GM15510 (cell line): Measurements from ENCODE around the gene PHYKPL.

Experiments
- POLR2A ChIP-seq: IDR thresholded peaks from 3 replicates; pipeline ENCODE4 v1.6.1; 2011; ENCODE audit warnings: borderline replicate concordance; ENCODE audit not compliant: insufficient read length; ENCODE audit errors: extremely low read depth

Gene PHYKPL

GRCh38 chr5:178223828-178224335 is 8.7 kb downstream of the PHYKPL start:
- peak; percentile 17 for TF ChIP-seq POLR2A

DNA sequence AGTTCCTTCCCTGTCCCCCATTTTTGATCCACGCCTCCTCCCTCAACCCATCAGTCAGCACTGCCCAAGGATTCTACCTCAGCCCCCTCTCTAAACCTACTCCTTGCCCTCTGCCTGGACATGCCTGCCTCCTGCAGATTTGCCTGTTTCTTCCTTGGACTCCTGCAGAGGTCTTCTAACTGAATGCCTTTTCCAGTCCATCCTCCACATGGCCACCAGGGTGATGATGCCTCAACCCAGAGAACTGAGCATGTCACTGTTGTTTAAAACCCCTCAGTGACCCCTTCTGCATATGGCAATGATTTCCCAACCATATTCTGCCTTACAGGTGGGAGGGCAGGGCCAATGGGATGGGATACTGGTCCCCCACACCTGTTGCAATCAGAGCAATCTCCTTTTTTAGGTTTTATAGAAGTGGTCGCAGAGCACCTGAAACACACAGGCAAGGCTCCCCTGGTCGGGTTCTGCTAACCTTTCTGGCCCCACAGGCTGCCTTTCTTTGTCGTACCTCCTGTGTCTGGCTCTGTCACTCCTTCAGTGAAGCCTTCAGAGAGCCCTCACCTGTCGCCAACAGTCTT is 9.3 kb downstream of the PHYKPL start:
- TF ChIP-seq POLR2A = no peak

- TF ChIP-seq POLR2A = no peak
These were observed 10.3 kb downstream of the PHYKPL start for GRCh38 chr5:178222292-178222691.

DNA sequence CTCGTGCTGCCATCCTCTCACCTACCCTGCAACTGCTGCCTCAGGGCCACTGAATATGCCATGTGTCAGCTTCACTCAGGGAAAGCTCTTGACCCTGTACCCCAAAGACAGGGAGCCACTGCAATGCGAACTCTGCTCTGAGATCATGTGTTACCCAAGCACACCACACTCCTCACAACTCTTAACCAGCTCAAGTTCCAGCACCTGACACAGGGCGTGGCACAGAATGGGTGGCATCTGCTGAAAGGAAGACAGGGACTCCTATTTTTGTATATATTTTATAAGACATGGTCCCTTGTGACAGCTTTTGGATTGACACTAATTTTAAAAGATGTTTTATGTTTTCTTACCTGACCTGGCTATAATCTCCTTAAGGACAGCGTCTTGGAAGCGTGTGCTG is 10.7 kb downstream of the PHYKPL start:
- TF ChIP-seq POLR2A = no peak

DNA sequence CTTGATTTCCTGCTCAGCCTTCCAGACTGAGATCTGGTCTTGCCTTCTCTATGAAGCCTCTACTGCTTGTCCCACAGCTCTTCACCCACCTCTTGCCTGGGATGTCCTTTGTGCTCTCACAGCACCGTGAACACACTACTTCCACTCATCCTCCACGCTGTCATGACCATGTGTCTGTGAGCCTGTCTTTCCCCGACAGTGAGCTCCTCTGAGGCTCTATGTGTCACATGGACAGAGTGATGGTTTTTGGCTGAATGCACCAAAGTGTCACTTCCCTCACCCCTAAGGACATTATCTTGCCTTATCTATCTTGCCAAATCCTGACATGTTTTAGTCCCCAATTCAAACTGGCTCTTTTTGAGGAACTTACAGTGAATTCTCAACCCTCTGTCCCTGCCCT is 11.3 kb downstream of the PHYKPL start:
- TF ChIP-seq POLR2A = no peak

DNA sequence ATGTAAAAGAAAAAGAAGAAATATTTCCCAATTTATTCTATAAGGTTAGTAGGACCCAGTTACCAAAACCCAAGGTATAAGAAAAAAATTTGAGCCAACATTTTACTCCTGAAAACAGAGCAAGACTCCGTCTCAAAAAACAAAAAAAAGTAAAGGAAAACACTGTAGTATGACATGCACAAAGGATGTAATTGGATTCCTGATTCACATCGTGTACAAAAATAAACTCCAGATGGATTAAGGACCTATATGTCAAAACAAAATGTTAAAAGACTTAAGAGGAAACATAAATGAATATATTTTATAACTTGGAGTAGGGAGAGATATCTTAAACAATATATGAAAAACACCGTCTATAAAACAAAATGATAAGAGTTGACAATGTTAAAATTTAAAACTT is 13.8 kb downstream of the PHYKPL start:
- TF ChIP-seq POLR2A = no peak

DNA sequence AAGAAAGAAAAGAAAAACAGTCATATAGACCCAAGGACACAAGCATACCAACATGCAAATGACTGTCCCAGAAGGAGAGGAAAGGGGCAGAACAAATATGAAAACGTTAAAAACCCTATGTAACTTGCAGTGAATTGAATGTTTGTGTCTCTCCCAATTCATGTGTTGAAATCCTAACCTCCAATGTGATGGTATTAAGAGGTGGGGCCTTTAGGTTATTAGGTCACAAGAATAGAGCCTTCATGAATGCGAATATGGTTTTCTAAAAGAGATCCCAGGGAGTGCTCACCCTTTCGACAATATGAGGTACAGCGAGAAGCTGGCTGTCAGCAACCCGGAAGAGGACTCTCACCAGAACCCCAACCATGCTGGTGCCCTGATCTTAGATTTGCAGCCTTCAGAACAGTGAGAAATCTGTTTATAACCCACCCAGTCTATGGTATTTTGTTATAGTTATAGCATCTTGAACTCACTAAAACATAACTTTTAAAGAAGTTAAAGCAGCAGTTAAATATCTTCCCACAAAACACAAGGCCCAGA is 14.3 kb downstream of the PHYKPL start:
- TF ChIP-seq POLR2A = no peak

DNA sequence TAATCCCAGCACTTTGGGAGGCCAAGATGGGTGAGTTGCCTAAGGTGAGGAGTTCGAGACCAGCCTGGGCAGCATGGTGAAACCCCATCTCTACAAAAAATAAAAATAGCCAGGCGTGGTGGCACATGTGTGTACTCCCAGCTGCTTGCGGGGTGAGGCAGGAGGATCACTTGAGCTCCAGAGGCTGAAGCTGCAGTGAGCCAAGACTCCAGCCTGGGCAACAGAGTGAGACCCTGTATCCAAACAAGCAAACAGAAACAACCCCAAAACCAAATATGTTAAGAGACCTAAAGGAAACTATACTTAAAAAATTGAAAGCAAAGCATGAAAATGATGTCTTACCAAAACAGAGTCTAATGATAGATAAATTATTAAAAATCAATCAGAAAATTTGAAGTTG is 15.8 kb downstream of the PHYKPL start:
- TF ChIP-seq POLR2A = no peak

DNA sequence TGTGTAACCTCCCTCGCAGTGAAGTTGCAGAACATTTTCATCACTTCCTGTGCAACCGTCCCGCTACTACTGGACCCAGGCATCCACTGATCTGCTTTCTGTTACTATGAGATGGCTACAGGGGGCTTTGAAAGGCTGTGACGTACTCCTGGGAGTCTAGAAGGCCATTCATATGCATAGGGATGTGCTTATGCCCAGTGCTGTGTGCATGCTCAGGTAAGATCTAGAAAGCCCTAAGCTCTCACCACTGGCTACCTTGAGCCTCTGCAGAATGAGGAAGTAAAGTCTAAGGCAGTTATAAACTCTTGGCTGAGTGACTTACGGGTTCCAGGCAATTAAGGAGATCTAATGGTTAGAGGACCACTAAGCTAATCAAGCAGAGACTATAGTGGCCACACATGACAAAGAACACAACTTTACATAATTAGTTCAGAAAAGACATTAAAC is 16.5 kb downstream of the PHYKPL start:
- no peak for TF ChIP-seq POLR2A

GRCh38 chr5:178215280-178216002 is 17.2 kb downstream of the PHYKPL start:
- no peak for TF ChIP-seq POLR2A

DNA sequence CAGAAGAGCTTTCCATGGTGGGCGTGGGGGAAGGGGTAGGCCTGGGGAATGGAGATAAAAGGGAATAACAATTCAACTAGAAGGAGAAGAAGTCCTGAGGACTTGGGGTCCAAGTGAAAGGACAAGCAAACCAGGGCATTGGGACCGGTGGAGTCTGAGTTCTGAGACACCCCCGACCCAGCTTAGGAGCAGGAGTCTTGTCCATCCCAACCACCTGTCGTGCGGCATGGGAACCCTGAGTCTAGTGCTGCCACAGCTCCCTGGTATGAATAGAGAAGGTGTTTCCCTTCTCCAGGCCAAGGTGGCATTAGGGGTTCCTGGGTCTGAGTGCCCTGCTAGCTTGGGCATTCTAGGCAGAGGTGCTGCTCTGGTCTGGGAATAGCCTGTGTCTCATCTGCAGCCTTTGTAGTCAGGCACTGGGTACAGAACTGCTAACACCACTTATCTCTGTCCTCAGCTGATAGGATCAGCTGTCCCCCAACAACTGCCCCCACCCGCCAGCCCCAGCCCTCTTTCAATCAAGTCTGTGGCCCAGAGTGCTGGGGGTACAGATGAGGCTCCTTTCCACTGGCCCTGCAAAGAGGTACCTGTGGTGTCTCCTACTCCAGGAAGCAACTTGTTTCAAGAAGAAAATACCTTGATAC is 18.3 kb downstream of the PHYKPL start:
- peak; percentile 19 for TF ChIP-seq POLR2A

DNA sequence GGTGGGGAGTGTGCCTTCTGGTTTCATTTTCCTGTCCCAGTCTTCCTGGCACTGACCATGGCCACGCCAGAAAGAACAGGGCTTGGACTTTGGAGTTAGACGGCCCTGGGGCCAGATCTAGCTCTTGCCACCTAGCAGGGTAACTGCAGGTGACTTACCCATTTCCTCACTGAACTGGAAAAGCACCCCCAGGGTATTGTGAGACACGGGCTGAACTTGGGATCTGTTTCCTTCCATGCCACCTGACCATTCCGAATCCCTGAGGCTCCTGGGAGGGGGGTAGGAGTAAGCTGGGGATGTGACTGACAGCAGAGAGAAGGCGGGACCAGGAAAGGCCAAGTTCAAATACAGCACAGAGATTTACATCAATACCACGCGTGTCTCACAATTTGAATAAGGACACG is 18.9 kb downstream of the PHYKPL start:
- no peak for TF ChIP-seq POLR2A

DNA sequence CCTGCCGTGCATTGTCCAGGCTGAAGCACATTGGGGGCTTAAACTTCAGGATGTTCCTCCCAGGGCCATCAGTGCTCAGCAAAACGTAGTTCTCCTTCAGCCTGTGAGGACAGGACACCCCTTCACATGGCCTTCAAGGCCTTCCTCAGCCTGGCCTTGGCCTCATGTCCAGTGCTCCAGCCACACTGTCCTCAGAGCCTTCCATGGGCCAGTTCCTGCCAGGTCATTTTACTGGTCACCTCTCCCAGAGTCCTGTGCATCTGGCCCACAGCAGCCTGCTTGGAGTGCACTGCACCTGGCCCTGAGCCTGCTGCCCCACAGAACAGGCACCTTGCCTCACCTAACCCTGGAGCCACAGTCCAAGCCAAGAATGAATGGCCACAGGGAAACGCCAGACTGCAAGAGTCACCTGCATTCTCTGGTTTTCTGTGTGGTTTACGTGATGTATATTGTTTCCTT is 19.6 kb downstream of the PHYKPL start:
- peak; percentile 12 for TF ChIP-seq POLR2A

DNA sequence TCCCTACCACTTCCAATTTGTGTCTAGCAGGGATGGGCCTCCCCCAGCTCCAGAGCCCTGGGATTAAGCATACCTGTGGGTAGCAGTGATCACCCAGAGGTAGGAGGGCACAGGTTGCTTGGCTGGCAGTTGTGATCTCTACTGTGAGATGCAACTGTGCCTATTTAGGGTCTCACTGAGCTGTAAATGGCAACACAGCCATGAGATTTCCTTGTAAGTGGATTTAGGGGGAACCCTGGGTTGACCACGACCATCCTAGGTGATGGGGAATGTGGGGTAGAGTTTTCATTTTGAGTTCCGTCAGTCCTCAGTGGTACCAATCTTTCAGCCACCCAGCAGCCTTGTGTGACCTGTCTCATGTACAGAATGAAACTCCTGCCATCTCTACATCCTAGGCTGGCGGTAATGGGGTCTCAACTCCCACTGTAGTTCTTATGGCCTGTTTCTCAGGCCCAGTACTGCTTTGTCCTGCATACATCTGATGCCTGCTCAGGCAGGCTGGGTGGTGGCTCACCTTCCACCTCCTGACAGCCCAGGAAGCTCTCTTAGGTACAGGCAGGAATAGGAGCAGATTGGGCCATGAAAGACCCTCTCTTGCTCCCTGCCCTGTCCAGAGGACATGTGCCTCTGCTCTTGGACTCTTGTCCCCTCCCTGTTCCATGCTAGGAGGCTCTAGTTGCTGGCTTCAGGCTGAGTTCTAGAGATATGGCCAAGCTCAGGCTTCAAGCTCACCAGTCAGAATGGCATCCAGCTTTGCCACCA is 20.2 kb downstream of the PHYKPL start:
- no peak for TF ChIP-seq POLR2A
